Thymus (tissue), 11 donors: ENCODE results near the gene KRT3. TPM values are rescaled to one million over a fixed set of nuclear protein-coding genes. Genes with fewer than 3 reads are reported as not detected.
"Not testable (repeated sequence)": the region's sequence is repeated elsewhere in the genome, so short reads cannot be mapped to it uniquely, and the experiment has no call there.

ENCODE experiments used
- DNase-seq, 9 donors: peaks; one replicate each; pipeline ENCODE4 v3.0.0-alpha.2; 2013; ENCODE audit warnings: low spot score in 9 of 9, low read depth in 6 of 9, missing footprints in 1 of 9
- H3K27ac ChIP-seq, 2 donors: one replicate each; pipeline ENCODE4 v1.5.1; 2013; ENCODE audit warnings: control low read depth in 1 of 2, low read depth in 1 of 2, low read length in 1 of 2, mild to moderate bottlenecking in 1 of 2, moderate library complexity in 1 of 2
- H3K27me3 ChIP-seq, 2 donors: one replicate each; pipeline ENCODE4 v1.5.1; 2013; ENCODE audit warnings: low read length in 1 of 2; ENCODE audit not compliant: control insufficient read depth in 2 of 2, insufficient read depth in 1 of 2
- H3K36me3 ChIP-seq, 2 donors: one replicate each; pipeline ENCODE4 v1.5.1; 2013; ENCODE audit warnings: low read length in 1 of 2, mild to moderate bottlenecking in 1 of 2, moderate library complexity in 1 of 2; ENCODE audit not compliant: control insufficient read depth in 2 of 2, insufficient read depth in 2 of 2
- H3K4me1 ChIP-seq, 2 donors: one replicate each; pipeline ENCODE4 v1.5.1; 2013; ENCODE audit warnings: low read length in 2 of 2; ENCODE audit not compliant: control insufficient read depth in 2 of 2, insufficient read depth in 2 of 2
- H3K4me3 ChIP-seq, 2 donors: one replicate each; pipeline ENCODE4 v1.5.1; 2013; ENCODE audit warnings: low read length in 2 of 2, control low read depth in 1 of 2, mild to moderate bottlenecking in 1 of 2
- H3K9me3 ChIP-seq, 2 donors: one replicate each; pipeline ENCODE4 v1.5.1; 2013; ENCODE audit warnings: low read length in 1 of 2, mild to moderate bottlenecking in 1 of 2; ENCODE audit not compliant: control insufficient read depth in 2 of 2, insufficient read depth in 1 of 2
- WGBS: extraction: QIAGEN DNeasy Blood & Tissue Kit; methylation state at CpG from one replicate; pipeline ENCODE4 v1.1.7; 2013; 5-methylcytosine and 5-hydroxymethylcytosine counted together
- polyA plus RNA-seq: library from polyadenylated mRNA; stranded (reverse); fragments of 200-250 nt; gene quantifications from one replicate; pipeline ENCODE4 v1.2.3, GENCODE V29; 2013
- total RNA-seq: library from RNA; stranded (reverse); fragments of 120-200 nt; gene quantifications from one replicate; pipeline ENCODE4 v1.2.4, GENCODE V29; 2013
- donor health status: healthy.

KRT3 gene
- total and polyA plus RNA-seq, 2 donors = 0.14 to 1.0 TPM

DNA sequence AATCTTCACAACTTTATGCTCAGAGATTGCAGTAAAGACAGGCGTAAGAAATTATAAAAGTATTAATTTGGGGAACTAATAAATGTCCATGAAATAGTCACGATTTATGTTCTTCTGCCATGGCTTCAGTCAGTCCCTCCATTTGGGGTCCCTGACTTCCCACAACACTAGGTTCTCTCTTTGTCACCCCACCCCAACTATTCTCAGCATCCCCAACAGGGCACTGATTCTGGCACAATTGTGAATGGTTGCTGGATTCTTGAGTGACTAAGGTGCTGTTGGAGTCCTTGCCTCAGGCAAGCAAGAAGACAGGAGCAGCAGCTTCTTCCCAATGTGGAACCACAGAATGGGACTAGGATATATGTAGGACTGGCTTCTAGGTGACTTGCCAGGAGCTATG is 34.1 kb downstream of the KRT3 start:
- Histone ChIP-seq H3K27me3 (no peaks in the 10 kb centered on the region), H3K27ac (no peak overlapping the region), H3K36me3 (no peaks in the 10 kb centered on the region), H3K4me3 (no peak overlapping the region), H3K9me3 (peaks cover 1 to 9% of the 10 kb centered on the region in 2 donors), H3K4me1 (no peaks in the 10 kb centered on the region)
- 96% methylated on average over 2 of the region's 2 CpGs for WGBS
- DNase-seq = no peak

DNA sequence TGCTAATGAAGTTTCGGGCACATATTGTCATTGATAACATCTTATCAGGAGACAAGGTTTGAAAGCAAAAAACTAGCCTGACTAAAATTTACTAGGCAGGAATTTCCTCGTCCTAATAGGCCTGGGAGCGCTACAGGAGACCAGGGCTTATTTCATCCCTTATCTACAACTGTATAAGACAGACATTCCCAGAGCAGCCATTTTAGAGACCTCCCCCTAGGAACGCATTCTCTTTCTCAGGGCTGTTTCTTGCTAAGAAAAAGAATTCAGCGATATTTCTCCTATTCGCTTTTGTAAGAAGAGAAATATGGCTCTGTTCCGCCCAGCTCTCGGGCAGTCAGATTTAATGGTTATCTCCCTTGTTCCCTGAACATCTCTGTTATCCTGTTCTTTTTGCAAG is 34.7 kb downstream of the KRT3 start:
- not testable (repeated sequence) for H3K9me3 ChIP-seq, H3K27ac ChIP-seq, DNase-seq, H3K27me3 ChIP-seq, H3K4me3 ChIP-seq, H3K36me3 ChIP-seq, H3K4me1 ChIP-seq
- WGBS = 92% methylated on average over 8 of the region's 8 CpGs

DNA sequence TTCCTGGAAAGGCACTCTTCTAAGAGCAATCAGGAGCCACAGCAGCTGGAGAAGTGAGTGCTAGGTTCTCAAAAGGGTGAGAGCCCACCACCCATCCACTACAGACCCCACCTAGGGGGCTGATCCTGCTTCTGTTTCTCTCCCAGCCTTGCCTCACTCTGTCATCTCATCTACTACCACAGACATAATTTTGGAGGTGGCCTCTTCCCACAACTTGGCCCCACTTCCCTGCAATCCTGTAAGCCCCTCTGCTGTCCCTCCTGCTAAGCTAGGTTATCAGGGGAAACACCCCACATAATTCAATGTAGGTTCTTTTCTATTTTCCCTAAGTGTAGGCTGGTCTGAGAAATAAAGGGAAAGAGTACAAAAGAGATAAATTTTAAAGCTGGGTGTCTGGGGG is 35.3 kb downstream of the KRT3 start:
- no peak for DNase-seq
- Histone ChIP-seq H3K9me3 (peaks cover 1 to 9% of the 10 kb centered on the region in 2 donors), H3K27ac (no peak overlapping the region), H3K27me3 (no peaks in the 10 kb centered on the region), H3K36me3 (no peaks in the 10 kb centered on the region), H3K4me1 (no peaks in the 10 kb centered on the region), H3K4me3 (no peak overlapping the region)

DNA sequence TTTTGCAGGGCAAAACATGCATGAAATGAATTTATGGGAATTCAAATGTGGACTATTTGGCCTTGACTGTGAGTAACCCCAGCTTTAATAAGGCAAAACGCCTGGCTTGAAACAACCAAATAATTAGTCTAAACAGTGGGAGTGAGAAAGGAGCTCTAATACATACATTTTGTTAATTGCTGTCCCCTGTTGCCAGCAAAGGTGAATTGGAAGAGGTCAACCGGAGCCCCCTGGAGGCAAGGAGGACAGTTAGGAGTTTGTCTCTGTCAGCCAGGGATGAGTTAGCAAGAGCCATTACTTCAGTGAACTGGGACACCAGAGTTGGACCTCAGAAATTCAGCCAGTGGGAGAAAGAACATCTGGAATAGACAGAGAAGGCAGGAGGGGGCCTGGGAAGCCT is 36.2 kb downstream of the KRT3 start:
- no peak overlapping the region for H3K27ac ChIP-seq
- no peaks in the 10 kb centered on the region for H3K4me1 ChIP-seq
- H3K4me3 ChIP-seq = no peak overlapping the region
- 67% methylated on average over 2 of the region's 2 CpGs for WGBS
- H3K36me3 ChIP-seq = no peaks in the 10 kb centered on the region
- H3K9me3 ChIP-seq = peaks cover 1 to 9% of the 10 kb centered on the region in 2 donors
- H3K27me3 ChIP-seq = no peaks in the 10 kb centered on the region
- DNase-seq = no peak

DNA sequence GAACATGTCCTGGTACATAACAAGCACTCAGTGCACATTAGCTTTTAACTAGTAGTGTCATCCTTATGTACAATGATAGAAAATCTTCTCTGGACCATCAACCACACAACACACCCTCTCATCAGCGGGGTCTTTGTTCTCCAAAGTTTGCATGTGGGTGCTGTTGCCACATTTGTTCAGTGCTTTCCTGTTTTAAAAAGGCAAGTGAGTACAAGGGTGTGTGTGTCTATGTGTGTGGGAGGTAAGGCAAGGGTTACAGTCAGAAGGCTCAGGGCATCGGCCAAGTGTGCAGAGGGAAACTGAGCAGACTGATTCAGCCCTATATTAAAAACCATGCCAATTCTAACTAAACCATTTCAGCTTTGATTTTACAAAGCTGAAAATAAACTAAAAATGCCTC is 36.7 kb downstream of the KRT3 start:
- DNase-seq = no peak
- Histone ChIP-seq H3K4me1 (no peaks in the 10 kb centered on the region), H3K27me3 (no peaks in the 10 kb centered on the region), H3K4me3 (no peak overlapping the region), H3K27ac (no peak overlapping the region), H3K9me3 (peaks cover 1 to 9% of the 10 kb centered on the region in 2 donors), H3K36me3 (no peaks in the 10 kb centered on the region)
- 61% methylated on average over 2 of the region's 2 CpGs for WGBS

DNA sequence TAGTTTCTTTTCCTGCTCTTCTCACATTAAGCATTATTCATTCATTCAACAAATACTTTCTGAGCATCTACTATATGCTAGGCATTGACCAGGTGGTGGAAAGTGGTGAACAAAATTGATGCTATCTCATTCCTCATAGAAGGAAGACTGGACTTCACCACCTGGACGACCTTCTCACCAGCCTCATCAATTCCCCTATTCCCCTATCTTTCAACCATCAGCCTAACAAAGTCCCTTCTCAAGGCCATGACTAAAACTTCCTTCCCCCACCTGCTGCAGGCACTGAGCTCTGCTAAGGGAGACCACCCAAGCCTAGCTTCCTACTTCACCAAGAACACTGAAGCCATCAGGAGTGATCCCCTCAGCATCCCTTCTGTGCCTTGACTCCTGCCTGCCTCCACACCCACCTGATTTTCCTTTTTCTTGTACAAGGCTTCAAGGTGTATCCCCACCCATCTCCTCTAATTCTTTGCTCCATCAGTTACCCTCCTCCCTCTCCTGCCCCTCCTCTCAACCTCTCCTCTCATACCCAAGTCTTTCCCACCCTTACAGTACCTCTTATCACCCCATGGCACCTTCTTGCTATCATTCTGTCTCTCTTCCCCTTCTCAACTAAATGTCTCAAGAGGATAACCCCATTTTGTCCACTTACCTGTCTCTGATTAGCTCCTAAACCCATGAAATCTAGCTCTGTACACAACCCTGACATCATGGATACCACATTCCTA is 38.3 kb downstream of the KRT3 start:
- peaks cover 1 to 9% of the 10 kb centered on the region in 2 donors for H3K9me3 ChIP-seq
- H3K36me3 ChIP-seq = no peaks in the 10 kb centered on the region
- H3K4me3 ChIP-seq = no peak overlapping the region
- 46% methylated on average over 1 of the region's 1 CpG for WGBS
- H3K27ac ChIP-seq = no peak overlapping the region
- no peak for DNase-seq
- no peaks in the 10 kb centered on the region for H3K27me3 ChIP-seq
- no peaks in the 10 kb centered on the region for H3K4me1 ChIP-seq

DNA sequence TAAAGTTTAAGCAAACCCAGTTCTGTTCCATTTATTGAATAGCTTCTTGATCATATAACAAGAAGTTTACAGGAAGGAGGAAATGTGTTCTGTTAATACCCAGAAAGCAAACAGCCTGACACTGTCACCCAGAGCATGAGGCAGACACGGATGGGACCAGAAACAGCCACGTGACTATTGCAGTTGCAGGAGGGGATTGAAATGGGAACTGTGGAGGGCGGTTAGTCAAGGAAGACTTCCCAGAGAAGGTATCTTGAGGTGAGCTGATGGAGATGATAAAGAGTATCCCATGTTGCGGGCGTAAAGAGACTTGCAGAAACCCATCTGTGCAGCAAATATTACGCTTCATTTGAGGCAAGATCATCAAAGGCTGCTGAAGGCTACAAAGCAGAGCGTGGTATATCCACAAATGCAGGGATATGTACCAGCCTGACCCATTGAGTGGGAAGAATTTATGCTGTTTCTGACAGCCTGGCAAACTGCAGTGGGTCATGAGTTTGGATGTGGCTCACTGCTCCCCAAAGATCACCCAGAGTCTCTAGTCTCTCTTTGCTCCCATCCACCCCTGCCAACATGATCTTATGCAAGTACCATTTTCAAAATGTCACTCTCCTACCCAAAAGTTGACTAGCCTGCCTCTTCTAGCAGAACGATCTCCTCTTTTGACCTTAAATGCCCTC is 39.5 kb downstream of the KRT3 start:
- H3K4me3 ChIP-seq = no peak overlapping the region
- no peaks in the 10 kb centered on the region for H3K36me3 ChIP-seq
- WGBS = 83% methylated on average over 8 of the region's 8 CpGs
- H3K4me1 ChIP-seq = no peaks in the 10 kb centered on the region
- peaks cover 1 to 9% of the 10 kb centered on the region in 2 donors for H3K9me3 ChIP-seq
- no peak for DNase-seq
- H3K27ac ChIP-seq = no peak overlapping the region
- no peaks in the 10 kb centered on the region for H3K27me3 ChIP-seq

DNA sequence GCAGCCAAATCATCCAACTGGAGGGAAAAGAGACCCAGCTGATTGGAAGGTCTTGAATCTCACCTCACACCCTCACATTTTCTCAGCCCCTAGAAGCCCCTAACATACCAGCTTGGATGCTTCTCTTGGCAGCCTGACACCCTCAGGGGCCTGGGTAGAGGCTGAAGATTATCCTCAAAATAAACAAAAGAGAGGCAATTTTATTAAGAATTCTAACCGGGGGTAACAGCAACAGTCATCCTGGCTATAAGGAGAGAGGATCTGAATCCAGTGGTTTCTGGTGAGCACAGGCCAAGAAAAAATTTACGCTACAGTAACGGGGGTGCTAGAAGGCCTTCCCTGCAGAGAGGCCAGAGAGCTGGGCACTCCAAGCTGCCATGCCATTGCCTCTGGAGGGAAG is 40.4 kb downstream of the KRT3 start:
- WGBS = 97% methylated on average over 3 of the region's 3 CpGs
- no peaks in the 10 kb centered on the region for H3K4me1 ChIP-seq
- no peaks in the 10 kb centered on the region for H3K27me3 ChIP-seq
- H3K9me3 ChIP-seq = peaks cover 0 to 6% of the 10 kb centered on the region in 2 donors
- no peak overlapping the region for H3K27ac ChIP-seq
- no peak for DNase-seq
- H3K36me3 ChIP-seq = no peaks in the 10 kb centered on the region
- no peak overlapping the region for H3K4me3 ChIP-seq

DNA sequence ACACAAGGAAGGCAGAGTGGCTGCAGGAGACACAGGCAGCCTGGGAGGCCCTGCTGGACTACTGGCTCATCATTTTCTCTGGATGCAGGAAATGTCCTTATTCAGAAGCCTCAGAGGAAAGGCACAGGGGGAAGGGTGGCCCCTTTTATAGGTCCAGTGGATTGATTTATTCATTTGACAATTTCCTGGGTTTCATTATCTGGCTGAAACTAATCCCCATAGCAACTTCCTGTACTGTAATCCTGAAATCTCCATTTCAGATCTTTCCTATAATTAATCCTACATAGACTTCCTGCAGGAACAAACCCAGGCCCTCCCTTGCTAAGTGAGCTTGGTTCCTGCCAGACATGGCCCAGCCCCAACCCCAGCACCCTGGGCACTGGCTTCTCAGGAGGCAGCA is 41.8 kb downstream of the KRT3 start:
- Histone ChIP-seq H3K4me3 (no peak overlapping the region), H3K9me3 (no peaks in the 10 kb centered on the region), H3K27ac (no peak overlapping the region), H3K27me3 (no peaks in the 10 kb centered on the region), H3K4me1 (no peaks in the 10 kb centered on the region), H3K36me3 (no peaks in the 10 kb centered on the region)
- DNase-seq = no peak
